ENCODE measurements around the gene LRP1B. TPM values are rescaled to one million over a fixed set of nuclear protein-coding genes. Genes with fewer than 3 reads are reported as not detected.

LRP1B gene
- total RNA-seq, 4 donors from 2014 or later: 1.2 to 3.3 (median 2.6) TPM

GRCh38 chr2:141027221-141027620 lies 1103.6 kb downstream of the LRP1B start:
- Histone ChIP-seq H3K4me1 (no peaks in the 10 kb centered on the region), H3K27me3 (no peaks in the 10 kb centered on the region), H3K4me3 (no peak overlapping the region), H3K27ac (no peak overlapping the region), H3K36me3 (no peaks in the 10 kb centered on the region), H3K9me3 (peaks cover 0 to 11% (median 3%) of the 10 kb centered on the region in 4 donors)
- DNase-seq (ENCODE audit: low spot score in 2 of 2): no peak
- no peak for TF ChIP-seq POLR2A (IDR thresholded peaks at IDR 0.05)
- no peak for TF ChIP-seq CTCF (IDR thresholded peaks at IDR 0.05)
- WGBS, 2 donors: 85 to 90% methylated on average over 1 of the region's 1 CpG

GRCh38 chr2:141021611-141022010 lies 1109.2 kb downstream of the LRP1B start:
- no peak overlapping the region for H3K4me3 ChIP-seq
- 77 to 89% methylated on average over 1 of the region's 1 CpG for WGBS, 2 donors
- H3K27me3 ChIP-seq: no peaks in the 10 kb centered on the region
- no peak for TF ChIP-seq CTCF (IDR thresholded peaks at IDR 0.05)
- no peak for TF ChIP-seq EP300 (IDR thresholded peaks at IDR 0.05)
- no peak for TF ChIP-seq POLR2A (IDR thresholded peaks at IDR 0.05)
- no peaks in the 10 kb centered on the region for H3K4me1 ChIP-seq
- no peaks in the 10 kb centered on the region for H3K36me3 ChIP-seq
- no peak overlapping the region for H3K27ac ChIP-seq
- H3K9me3 ChIP-seq: no peaks in the 10 kb centered on the region
- DNase-seq (ENCODE audit: low spot score in 2 of 2): no peak

- 73 to 91% methylated on average over 1 of the region's 1 CpG for WGBS, 2 donors
- Histone ChIP-seq H3K27ac (no peak overlapping the region), H3K4me1 (no peaks in the 10 kb centered on the region), H3K27me3 (no peaks in the 10 kb centered on the region), H3K36me3 (no peaks in the 10 kb centered on the region), H3K4me3 (no peak overlapping the region), H3K9me3 (no peaks in the 10 kb centered on the region)
- DNase-seq (ENCODE audit: low spot score in 2 of 2): no peak
- TF ChIP-seq POLR2A (IDR thresholded peaks at IDR 0.05): no peak
These were observed 1109.7 kb downstream of the LRP1B start for GRCh38 chr2:141021109-141021508.

- H3K9me3 ChIP-seq: no peaks in the 10 kb centered on the region
- H3K4me3 ChIP-seq: no peak overlapping the region
- no peaks in the 10 kb centered on the region for H3K36me3 ChIP-seq
- no peak for TF ChIP-seq POLR2A (IDR thresholded peaks at IDR 0.05)
- H3K4me1 ChIP-seq: no peaks in the 10 kb centered on the region
- WGBS, 2 donors: 91 to 95% methylated on average over 3 of the region's 3 CpGs
- no peak for DNase-seq (ENCODE audit: low spot score in 2 of 2)
- H3K27me3 ChIP-seq: no peaks in the 10 kb centered on the region
- no peak overlapping the region for H3K27ac ChIP-seq
These were observed 1110.5 kb downstream of the LRP1B start for GRCh38 chr2:141020346-141020745.

GRCh38 chr2:141015341-141016047 lies 1115.3 kb downstream of the LRP1B start:
- TF ChIP-seq CTCF (IDR thresholded peaks at IDR 0.05) (no peak), EP300 (IDR thresholded peaks at IDR 0.05) (no peak), POLR2A (IDR thresholded peaks at IDR 0.05) (no peak)
- no peaks in the 10 kb centered on the region for H3K27me3 ChIP-seq
- H3K27ac ChIP-seq: no peak overlapping the region
- no peaks in the 10 kb centered on the region for H3K36me3 ChIP-seq
- no peaks in the 10 kb centered on the region for H3K4me1 ChIP-seq
- WGBS, 2 donors: 74 to 79% methylated on average over 4 of the region's 4 CpGs
- no peaks in the 10 kb centered on the region for H3K9me3 ChIP-seq
- no peak for DNase-seq (ENCODE audit: low spot score in 2 of 2)
- no peak overlapping the region for H3K4me3 ChIP-seq

- no peaks in the 10 kb centered on the region for H3K9me3 ChIP-seq
- no peak for DNase-seq (ENCODE audit: low spot score in 2 of 2)
- 48 to 68% methylated on average over 3 of the region's 3 CpGs for WGBS, 2 donors
- H3K36me3 ChIP-seq: no peaks in the 10 kb centered on the region
- H3K4me1 ChIP-seq: no peaks in the 10 kb centered on the region
- no peak overlapping the region for H3K4me3 ChIP-seq
- H3K27ac ChIP-seq: no peak overlapping the region
- no peaks in the 10 kb centered on the region for H3K27me3 ChIP-seq
- TF ChIP-seq POLR2A (IDR thresholded peaks at IDR 0.05) (no peak), CTCF (IDR thresholded peaks at IDR 0.05) (no peak), EP300 (IDR thresholded peaks at IDR 0.05) (no peak)
These were observed 1126.7 kb downstream of the LRP1B start for GRCh38 chr2:141003967-141004657.

All from tibial nerve (tissue), 4 donors.